HepG2 (cell line): ENCODE measurements around the gene SLC39A10. TPM values are rescaled to one million over a fixed set of nuclear protein-coding genes. Genes with fewer than 3 reads are reported as not detected.

Experiments used
- ATAC-seq: fragments of 200-7000 bp; cut with Tn5 transposase; 3 replicates; pipeline ENCODE4 v1.9.1; 2020; ENCODE audit warnings: mild to moderate bottlenecking, moderate library complexity
- BruUV-seq: library from RNA; stranded (reverse); fragments of 400-500 nt; replicated peaks from 2 replicates; lab custom pipeline; 2021; lab: Mats Ljungman, UMichigan
- CTCF ChIA-PET: fragments of 300-600 bp; formaldehyde crosslinking; extraction: SDS; loops from one replicate; lab custom pipeline; 2021; ENCODE audit warnings: low total read pairs, inconsistent platforms, low intra/inter-chr PET ratio; lab: Yijun Ruan, JAX
- POLR2A ChIA-PET: fragments of 350-600 bp; sonication (Branson Sonifier 250); formaldehyde crosslinking; loops from one replicate; lab custom pipeline; 2020; ENCODE audit warnings: antibody characterized with exemption, inconsistent platforms; lab: Yijun Ruan, JAX
- DNase-seq: peaks from one replicate; pipeline ENCODE4 v3.0.0-alpha.2; 2015; ENCODE audit warnings: low spot score
- FAIRE-seq: peaks from 3 replicates; lab custom pipeline; 2011; peaks lifted over from hg19 to GRCh38; lab: Jason Lieb, UNC
- H2AFZ ChIP-seq: one replicate; pipeline ENCODE4 v1.6.1; 2011; ENCODE audit warnings: low read length, inconsistent platforms
- H3K27ac ChIP-seq: fragments of 300-600 bp; 3 replicates; pipeline ENCODE4 v1.8.0; 2011; ENCODE audit warnings: mixed run types, mild to moderate bottlenecking, mixed read lengths, low read length, inconsistent platforms; ENCODE audit not compliant: insufficient read depth; ENCODE audit errors: extremely low read length
- H3K27me3 ChIP-seq, 2 experiments: fragments of 200-600 bp in 1 of 2; 2 replicates in 1 of 2; 3 replicates in 1 of 2; pipeline versions ENCODE4 v1.6.0 to v1.8.0; 2011; ENCODE audit warnings: low read length in 2 of 2, mild to moderate bottlenecking in 2 of 2, moderate library complexity in 2 of 2, inconsistent platforms in 1 of 2; ENCODE audit not compliant: insufficient read depth in 2 of 2, control insufficient read depth in 1 of 2
- H3K36me3 ChIP-seq, 2 experiments: fragments of 200-600 bp in 1 of 2; replicated peaks in 1 of 2; 2 replicates in 1 of 2; 3 replicates in 1 of 2; pipeline versions ENCODE4 v1.5.1 to v1.8.0; 2011; ENCODE audit warnings: low read length in 2 of 2, inconsistent platforms in 1 of 2; ENCODE audit not compliant: insufficient read depth in 2 of 2, control insufficient read depth in 1 of 2
- H3K4me1 ChIP-seq: 2 replicates; pipeline ENCODE4 v1.5.1; 2012; ENCODE audit warnings: low read length, inconsistent platforms; ENCODE audit not compliant: insufficient read depth
- H3K4me2 ChIP-seq: 2 replicates; pipeline ENCODE4 v1.6.0; 2011; ENCODE audit warnings: low read depth, low read length, inconsistent platforms
- H3K4me3 ChIP-seq, 3 experiments: fragments of 200-600 bp in 1 of 3; sonication (generic), shearing (Covaris generic) in 1 of 3; replicated peaks in 1 of 3; 2 replicates each; pipeline ENCODE4 v1.5.1; 2011 to 2016; ENCODE audit warnings: low read length in 3 of 3, inconsistent platforms in 2 of 3, low read depth in 2 of 3, mild to moderate bottlenecking in 2 of 3, control low read depth in 1 of 3, mixed read lengths in 1 of 3; ENCODE audit not compliant: insufficient read depth in 1 of 3
- H3K79me2 ChIP-seq: one replicate; pipeline ENCODE4 v1.6.1; 2011; ENCODE audit warnings: low read length, inconsistent platforms; ENCODE audit not compliant: insufficient read depth
- H3K9ac ChIP-seq: 2 replicates; pipeline ENCODE4 v1.6.0; 2011; ENCODE audit warnings: mild to moderate bottlenecking, low read depth, low read length, inconsistent platforms; ENCODE audit not compliant: insufficient read depth
- H3K9me3 ChIP-seq: 2 replicates; pipeline ENCODE4 v1.5.1; 2012; ENCODE audit warnings: mild to moderate bottlenecking, low read length
- H4K20me1 ChIP-seq: 2 replicates; pipeline ENCODE4 v1.6.0; 2011; ENCODE audit warnings: inconsistent platforms, mild to moderate bottlenecking, low read length, moderate library complexity; ENCODE audit not compliant: insufficient read depth
- AHDC1 ChIP-seq: sonication (generic); formaldehyde crosslinking; IDR thresholded peaks from 2 replicates; pipeline ENCODE4 v1.5.1; 2020; ENCODE audit warnings: mild to moderate bottlenecking, missing genetic modification reagents, borderline replicate concordance
- CAMTA2 ChIP-seq: sonication (generic); formaldehyde crosslinking; IDR thresholded peaks from 2 replicates; pipeline ENCODE4 v1.4.0; 2020; ENCODE audit warnings: mild to moderate bottlenecking, missing genetic modification reagents, borderline replicate concordance
- GPBP1L1 ChIP-seq: sonication (generic); formaldehyde crosslinking; IDR thresholded peaks from 2 replicates; pipeline ENCODE4 v1.5.0; 2020; ENCODE audit warnings: mild to moderate bottlenecking, missing genetic modification reagents
- HDAC2 ChIP-seq: sonication (generic); formaldehyde crosslinking; IDR thresholded peaks from 2 replicates; pipeline ENCODE4 v1.4.0; 2020; ENCODE audit warnings: missing genetic modification reagents
- HOXA7 ChIP-seq: sonication (generic); formaldehyde crosslinking; IDR thresholded peaks from 2 replicates; pipeline ENCODE4 v1.8.1; 2022; ENCODE audit warnings: mild to moderate bottlenecking, missing genetic modification reagents, moderate library complexity
- MEF2D ChIP-seq: sonication (generic); formaldehyde crosslinking; IDR thresholded peaks from 2 replicates; pipeline ENCODE4 v1.5.1; 2020; ENCODE audit warnings: mild to moderate bottlenecking, missing genetic modification reagents
- MXD3 ChIP-seq: IDR thresholded peaks from 2 replicates; pipeline ENCODE4 v1.6.1; 2016; ENCODE audit warnings: mild to moderate bottlenecking, missing biosample characterization, missing genetic modification reagents
- ZFP37 ChIP-seq: sonication (generic); formaldehyde crosslinking; IDR thresholded peaks from 2 replicates; pipeline ENCODE4 v1.4.0; 2020; ENCODE audit warnings: missing genetic modification reagents, borderline replicate concordance
- ZNF512B ChIP-seq: sonication (generic); formaldehyde crosslinking; IDR thresholded peaks from 2 replicates; pipeline ENCODE4 v1.5.1; 2020; ENCODE audit warnings: missing genetic modification reagents, mild to moderate bottlenecking, borderline replicate concordance
- ZNF629 ChIP-seq: sonication (generic); formaldehyde crosslinking; conservative IDR thresholded peaks from 2 replicates; pipeline ENCODE4 v1.5.0; 2020; ENCODE audit warnings: missing genetic modification reagents
- ZNF672 ChIP-seq: sonication (generic); formaldehyde crosslinking; IDR thresholded peaks from 2 replicates; pipeline ENCODE4 v1.8.1; 2022; ENCODE audit warnings: missing genetic modification reagents
- ZNF678 ChIP-seq: sonication (generic); formaldehyde crosslinking; IDR thresholded peaks from 2 replicates; pipeline ENCODE4 v1.4.0; 2020; ENCODE audit warnings: mild to moderate bottlenecking, missing genetic modification reagents
- WGBS: methylation state at CpG from one replicate; pipeline ENCODE4 v1.1.6; 2017; ENCODE audit warnings: low lambda C conversion rate; 5-methylcytosine and 5-hydroxymethylcytosine counted together
- in situ Hi-C: cut with HindIII; loops from 2 replicates; pipeline ENCODE4 v1.10.0; 2017; ENCODE audit warnings: low pct_unique_long_range_greater_than_20kb; ENCODE audit not compliant: extremely low pct_ligation_motif_present
- intact Hi-C: fragments of 100-400 bp; cut with micrococcal nuclease; formaldehyde crosslinking; loops from one replicate; pipeline ENCODE4 v1.10.0; 2022; ENCODE audit not compliant: unreplicated experiment
- polyA plus RNA-seq, 8 experiments: library from polyadenylated mRNA; depleted of rRNA in 3 of 8; stranded (reverse) in 7 of 8; unstranded in 1 of 8; fragments of >200 nt; fragmentation: Illumina TruSeq in 4 of 8; extraction: Trizol in 4 of 8; gene quantifications; 2 replicates each; pipeline versions ENCODE4 v1.2.1 to v1.2.3, GENCODE V29; 2011 to 2016; ENCODE audit warnings: low read depth in 4 of 8, missing spikeins in 1 of 8, mixed read lengths in 1 of 8; ENCODE audit not compliant: insufficient read depth in 1 of 8
- total RNA-seq, 5 experiments: library from RNA; depleted of rRNA; stranded (reverse); fragments of >200 nt; fragmentation: Illumina TruSeq; extraction: Trizol; gene quantifications; 2 replicates each; pipeline ENCODE4 v1.2.3, GENCODE V29; 2016; ENCODE audit warnings: low read depth in 1 of 5

The SLC39A10 gene
- total and polyA plus RNA-seq, 2 of the 13 experiments (the other 11 are each of a cell fraction or from before 2014, with no cell fraction given), result 13.2 to 21.0 TPM

GRCh38 chr2:195674491-195675221 lies 17.6 kb downstream of the SLC39A10 start:
- FAIRE-seq (no peak), ATAC-seq (no peak)
- 95% methylated on average over 4 of the region's 4 CpGs for WGBS
- TF ChIP-seq ZFP37 (CRISPR knock-in tag) (no peak), MEF2D (CRISPR knock-in tag) (no peak), ZNF512B (no peak), HOXA7 (CRISPR knock-in tag) (no peak), ZNF672 (CRISPR knock-in tag) (no peak), HDAC2 (CRISPR knock-in tag) (no peak), ZNF678 (CRISPR knock-in tag) (no peak), GPBP1L1 (CRISPR knock-in tag) (no peak), MXD3 (CRISPR knock-in tag) (no peak), ZNF629 (no peak), AHDC1 (no peak), CAMTA2 (CRISPR knock-in tag) (no peak)

More at GRCh38 chr2:195674491-195675221, 17.6 kb downstream of the SLC39A10 start:
- Histone ChIP-seq H3K4me1 (peaks cover 10% of the 10 kb centered on the region), H3K9me3 (no peaks in the 10 kb centered on the region), H3K36me3 (no peaks in the 10 kb centered on the region), H3K27me3 (no peaks in the 10 kb centered on the region), H3K27ac (no peak overlapping the region), H3K9ac (no peak overlapping the region), H4K20me1 (no peaks in the 10 kb centered on the region; the same call in 1 of the 2 replicates), H3K4me2 (no peak overlapping the region), H3K79me2 (no peaks in the 10 kb centered on the region), H2AFZ (no peak overlapping the region), H3K4me3 (no peak overlapping the region)
- no peak for DNase-seq
- BruUV-seq, result no TSS peak
- ChIA-PET POLR2A (no interaction called here), CTCF (no interaction called here)
- intact Hi-C loops (no loop called here), in situ Hi-C loops (no loop called here)
